ENCODE results near the gene COQ9.

GRCh38 chr16:57409870-57410587 is 37.2 kb upstream of the COQ9 start:
- no peak for TF ChIP-seq CTCF (IDR thresholded peaks at IDR 0.05)
- TF ChIP-seq POLR2A (IDR thresholded peaks at IDR 0.05): no peak
